ENCODE measurements around the gene HACD2. TPM values are rescaled to one million over a fixed set of nuclear protein-coding genes. Genes with fewer than 3 reads are reported as not detected.

The HACD2 gene
- total RNA-seq, 1 donor from 2014 or later = 23.5 TPM

DNA sequence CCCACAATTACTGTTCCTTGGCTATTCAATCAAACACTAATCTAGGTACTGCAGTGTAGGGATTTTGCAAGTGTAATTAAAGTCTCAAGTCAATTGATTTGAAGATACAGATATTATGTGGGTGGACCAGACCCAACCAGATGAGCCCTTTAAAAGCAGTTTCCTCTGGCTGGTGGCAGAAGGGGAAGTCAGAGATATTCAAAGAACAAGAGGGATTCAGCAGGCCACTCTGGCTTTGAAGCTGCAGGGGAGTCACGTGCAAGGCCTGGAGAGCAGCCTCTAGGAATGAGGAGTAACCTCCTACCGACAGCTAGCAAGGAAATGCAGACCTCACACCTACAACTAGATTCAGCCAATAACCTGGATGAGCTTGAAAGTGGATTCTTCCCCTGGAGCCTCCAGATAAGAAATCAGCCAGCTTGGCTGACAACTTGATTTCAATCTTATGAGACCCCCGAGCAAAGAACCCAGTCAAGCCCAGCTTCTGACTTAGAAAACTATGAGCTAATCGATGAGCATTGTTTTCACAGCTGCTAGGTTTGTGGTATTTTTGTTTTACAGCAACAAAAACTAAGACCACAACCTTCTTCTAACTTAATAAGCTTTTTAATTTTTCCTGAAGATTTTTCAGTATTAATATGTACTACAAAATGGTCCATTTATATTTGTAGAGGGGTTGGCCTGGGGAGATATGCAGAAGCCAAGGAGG is 13.4 kb downstream of the HACD2 start:
- DNase-seq = no peak

DNA sequence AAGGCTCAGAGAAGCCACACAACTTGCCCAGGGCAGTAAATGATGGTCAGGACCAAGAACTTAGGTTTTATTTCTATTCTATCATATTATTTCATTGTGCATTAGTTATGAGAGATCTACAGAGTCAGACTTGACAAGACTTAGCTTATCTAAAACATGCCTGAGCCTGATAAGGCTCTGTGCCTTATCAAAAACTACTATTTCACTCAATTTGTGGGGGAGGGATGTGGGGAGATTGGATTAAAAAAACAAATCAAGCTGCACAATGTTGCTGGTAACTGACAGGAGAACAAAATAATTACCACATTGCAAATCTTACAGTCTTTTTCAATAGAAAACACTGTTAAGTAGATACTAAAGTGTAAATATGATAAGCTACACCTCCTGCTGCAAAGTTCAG is 16.0 kb downstream of the HACD2 start:
- DNase-seq = no peak

DNA sequence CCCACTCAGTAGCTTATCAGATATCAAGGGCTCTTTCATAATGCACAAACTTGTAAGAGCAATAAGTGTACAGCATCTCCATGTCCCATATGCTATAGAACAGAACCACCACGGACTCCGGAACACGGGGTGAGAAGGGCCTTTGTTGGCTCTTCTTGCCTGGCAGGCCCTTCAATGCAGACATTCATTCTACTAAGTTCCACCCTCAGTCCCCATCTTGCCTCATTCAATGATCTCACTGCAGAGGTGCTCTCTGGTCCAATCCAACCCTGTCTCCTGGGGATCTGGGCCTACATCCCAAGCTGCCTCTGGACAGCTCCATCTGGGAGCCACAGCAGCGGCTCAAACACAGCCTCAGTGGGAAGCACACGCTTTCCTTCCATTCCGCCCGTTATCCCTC is 16.8 kb downstream of the HACD2 start:
- DNase-seq = no peak

DNA sequence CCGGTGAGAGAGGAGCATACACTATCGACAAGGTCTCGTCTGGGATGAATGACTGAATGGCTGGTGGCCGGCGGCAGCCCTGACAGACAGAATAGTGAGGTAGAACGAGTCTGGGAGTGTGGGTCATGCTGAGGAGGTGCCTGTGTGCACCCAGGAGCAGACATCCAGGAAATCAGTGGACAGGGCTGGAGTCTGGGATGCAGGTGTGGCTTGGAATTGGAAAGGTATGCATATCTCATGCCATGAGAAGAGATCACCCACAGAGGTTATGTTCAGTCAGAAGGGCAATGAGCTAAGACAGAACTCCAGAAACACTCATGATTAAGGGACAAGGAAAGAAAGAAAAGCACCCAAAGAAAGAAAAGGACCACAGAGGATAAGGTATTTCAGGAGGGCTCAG is 20.8 kb downstream of the HACD2 start:
- DNase-seq = no peak

DNA sequence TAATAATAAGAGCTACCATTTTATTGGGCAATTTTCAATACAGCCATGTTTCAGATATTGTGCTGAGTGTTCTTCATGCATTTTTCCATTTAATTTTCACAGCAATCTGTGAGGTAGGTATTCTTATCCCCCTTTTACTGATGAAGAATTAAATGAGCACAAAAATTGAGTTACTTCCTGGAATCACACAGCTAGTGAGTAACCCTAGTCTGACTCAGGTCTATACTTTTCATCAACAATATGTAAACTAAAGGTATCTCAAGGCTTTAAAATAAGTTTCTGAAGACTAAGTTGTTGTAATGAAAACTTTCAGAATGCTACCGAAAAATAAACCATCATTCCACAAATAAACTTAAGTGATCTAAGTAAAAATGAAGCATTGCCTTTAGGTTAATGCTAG is 22.3 kb downstream of the HACD2 start:
- no peak for DNase-seq

DNA sequence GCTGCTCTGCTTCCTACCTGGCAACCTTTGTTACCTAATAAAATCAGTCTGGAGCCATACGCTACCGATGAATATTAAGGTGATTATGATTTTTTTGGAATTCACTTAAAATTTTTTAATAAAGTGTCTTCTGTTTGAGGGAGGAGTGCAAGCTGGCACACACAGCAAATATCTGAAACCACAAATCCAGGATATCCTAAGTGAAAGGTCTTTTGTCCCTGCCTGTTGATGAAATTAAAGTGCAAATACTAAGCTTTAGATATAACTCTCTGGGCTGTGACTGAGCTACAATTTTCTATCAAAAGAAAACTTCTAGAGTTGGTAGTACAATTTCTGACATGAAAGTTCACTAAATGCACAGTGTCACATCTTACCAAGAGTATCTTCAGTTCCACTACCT is 23.7 kb downstream of the HACD2 start:
- DNase-seq = no peak

DNA sequence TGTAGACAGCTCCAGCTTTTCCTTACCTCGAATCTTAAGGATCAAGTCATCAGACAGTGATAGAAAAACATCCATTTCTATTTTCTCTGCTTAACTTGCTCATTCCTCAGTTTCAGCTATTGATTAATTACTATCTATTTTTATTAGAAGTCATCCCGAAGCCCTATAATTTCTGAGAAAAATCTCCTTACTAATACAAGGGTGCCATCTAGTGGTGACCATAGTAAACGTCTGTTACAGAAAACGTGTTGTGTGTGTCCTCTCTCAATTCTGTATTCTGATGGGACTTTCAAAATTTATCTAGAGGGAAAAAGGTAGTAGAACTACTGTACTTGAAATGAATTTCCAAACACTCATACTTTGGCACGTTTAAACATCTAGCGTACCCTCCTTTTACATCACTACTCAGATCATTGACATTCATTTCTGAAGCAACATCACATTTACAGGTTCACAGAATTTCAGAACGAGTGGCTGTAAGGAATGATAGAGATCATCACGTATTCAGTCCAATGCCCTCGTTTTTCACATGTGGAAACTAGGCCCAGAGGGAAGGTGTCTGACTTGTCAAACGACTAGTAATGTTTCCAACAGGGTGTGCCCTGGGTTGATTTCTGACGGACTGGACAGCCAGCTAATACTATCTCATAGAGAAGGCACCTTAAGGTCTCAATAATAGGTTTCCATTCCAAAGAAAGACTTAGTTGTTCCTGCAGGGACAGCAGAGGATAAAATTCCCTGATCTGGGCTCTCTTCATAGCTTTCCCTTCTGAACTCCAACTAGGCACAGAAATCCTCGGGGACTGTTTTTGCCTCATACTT is 25.6 kb downstream of the HACD2 start:
- peak; percentile 83 for DNase-seq

DNA sequence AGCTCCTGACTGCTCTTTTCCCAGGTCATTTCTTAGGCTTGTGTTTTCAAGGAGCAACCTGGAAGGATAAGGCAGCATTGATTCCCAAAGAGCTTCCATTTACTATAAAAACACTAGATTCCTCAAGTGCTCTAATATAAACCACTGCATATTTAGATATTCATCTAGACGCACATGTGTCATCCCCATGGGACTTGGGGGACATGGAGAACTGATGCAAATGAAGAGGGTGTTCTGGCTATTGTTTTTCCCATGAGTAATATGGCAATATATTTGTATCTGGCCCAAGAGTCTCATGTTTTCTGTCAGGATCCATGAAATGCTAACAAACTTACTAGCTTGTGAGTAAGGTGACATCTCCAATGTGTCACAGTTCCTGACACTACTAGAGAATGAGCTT is 31.3 kb downstream of the HACD2 start:
- no peak for DNase-seq

DNA sequence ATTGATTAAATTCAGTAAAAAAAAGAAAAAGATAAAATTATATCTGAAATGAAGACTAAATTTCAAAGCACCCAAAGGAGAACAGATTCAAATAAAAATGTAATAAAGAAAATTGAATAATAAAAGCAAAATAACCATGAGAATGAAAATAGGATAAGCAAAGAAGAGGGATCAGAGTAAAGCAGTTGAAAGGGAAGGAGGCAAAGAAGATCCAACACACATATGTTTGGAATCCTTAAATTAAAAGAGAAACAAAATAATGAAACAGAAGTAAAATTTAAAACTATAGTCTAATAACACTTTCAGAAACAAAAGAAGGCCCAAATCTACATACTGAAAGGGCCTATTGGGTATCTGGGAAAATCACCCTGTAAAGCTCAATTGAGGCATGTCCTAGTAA is 32.1 kb downstream of the HACD2 start:
- DNase-seq = no peak

DNA sequence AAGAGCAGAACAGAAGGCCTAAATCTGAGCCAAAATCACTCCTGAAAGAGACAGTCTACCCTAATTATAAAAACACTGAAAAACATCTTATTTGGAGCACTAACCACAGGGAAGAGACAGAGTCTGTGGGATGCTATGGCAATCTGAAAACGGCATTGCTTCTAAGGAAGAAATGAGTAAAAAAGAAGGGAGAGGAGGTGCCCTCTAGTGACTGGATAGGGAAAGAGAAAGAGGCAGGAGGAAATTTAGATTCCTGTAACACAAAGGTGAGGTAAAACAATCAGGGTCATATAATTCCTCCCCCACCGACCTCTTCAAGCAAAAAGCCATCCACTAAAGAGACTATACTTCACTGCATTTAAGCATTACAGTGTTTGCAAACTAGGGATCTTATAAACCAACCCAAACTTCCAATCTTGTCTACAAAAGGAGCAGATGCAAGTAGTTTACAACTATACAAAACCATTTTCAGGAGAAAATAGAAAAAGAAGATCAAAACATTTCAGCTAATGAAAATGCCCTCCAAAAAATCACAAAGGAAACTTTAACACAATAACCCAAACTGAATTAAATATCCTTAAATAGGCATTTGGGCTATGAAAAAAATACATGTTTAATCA is 32.6 kb downstream of the HACD2 start:
- no peak for DNase-seq

DNA sequence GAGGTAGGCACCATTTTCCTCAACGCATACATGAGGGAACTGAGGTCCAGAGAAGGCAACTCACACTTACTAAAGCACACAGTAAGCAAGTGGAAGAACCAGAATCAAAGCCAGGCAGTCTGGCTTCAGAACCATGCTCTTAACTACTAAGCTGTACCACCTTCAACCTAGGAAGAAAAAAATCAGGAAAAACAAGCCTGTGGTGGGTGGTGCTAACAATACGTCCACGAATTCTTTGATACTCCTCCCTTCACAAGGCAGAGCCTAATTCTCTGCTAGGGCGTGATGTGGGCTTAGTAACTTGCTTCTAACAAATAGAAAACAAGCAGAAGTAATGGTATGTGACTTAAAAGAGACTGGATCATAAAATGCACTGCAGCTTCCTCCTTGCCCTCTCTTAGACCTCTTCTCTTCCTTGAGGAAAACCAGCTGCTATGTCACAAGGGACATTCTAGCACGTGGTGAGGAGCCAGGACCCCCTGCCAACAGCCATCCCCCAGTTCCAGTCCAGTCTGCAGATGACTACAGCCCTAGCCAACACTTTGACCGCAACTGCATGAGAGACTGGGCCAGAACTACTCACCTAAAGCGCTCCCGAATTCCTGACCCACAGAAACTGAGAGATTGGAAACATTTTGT is 36.9 kb downstream of the HACD2 start:
- DNase-seq = peak; percentile 32

DNA sequence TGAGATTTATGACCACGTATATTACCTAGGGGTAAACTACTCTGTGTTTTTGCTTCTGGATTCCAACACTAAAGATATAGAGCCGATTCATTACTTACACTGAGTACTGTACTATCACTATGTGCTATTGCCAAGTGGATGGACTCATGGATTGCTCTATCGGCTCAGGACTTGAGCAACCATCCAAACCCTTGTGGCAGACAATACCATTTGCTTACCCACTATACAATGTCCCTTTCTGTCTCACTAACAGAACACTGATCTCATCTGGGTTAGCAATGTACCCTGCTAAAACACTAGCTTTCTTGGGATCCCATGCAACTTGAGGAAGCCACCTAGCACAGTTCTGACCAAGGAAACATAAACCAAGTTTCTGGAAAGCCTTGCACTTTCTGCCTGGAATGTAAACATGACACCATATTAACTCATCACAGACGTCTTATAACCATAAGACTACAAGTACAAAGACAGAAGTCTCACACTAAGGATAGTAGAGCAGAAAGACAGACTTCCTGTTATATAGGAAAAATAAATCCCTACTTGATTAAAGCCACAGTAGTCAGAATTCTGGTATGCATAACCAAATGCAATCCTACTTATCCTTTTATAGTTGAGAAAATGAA is 38.6 kb downstream of the HACD2 start:
- no peak for DNase-seq

DNA sequence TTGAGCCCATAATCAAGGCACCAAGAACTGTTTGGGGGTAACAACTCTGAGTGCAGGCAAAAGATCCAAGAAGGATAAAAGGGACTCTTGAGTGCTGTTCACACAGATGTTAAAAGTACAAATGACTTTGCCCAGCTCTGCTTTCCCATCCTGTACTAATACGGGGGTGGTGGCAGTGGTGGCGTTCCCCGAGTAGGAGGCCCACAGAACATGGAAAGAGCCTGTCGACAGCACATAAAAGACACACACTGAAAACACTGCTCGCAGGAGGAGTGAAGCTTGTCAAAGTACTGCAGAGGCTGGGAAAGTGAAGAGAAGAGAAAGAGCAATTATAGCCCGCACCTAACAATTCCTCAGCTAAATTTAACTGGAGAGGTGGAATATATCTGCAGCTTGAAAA is 40.9 kb downstream of the HACD2 start:
- no peak for DNase-seq

DNA sequence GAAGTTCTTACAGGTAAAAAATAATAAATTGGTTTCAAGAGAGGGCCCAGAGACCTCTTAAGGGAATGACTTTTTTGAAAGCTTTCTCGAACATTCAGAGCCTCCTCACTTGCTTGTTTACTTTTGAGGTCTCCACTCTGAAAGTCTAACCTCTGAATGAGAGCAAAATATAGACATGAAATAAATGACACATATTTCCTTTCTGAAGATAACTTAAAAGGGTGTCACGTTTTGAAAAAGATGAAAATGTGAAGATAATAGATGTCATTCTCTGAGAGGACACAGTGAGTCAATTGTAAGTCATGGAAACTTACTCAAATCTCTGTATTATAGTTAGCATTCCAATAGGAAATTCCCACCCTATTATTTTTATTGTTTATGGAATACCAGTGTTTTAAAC is 44.6 kb downstream of the HACD2 start:
- no peak for DNase-seq

DNA sequence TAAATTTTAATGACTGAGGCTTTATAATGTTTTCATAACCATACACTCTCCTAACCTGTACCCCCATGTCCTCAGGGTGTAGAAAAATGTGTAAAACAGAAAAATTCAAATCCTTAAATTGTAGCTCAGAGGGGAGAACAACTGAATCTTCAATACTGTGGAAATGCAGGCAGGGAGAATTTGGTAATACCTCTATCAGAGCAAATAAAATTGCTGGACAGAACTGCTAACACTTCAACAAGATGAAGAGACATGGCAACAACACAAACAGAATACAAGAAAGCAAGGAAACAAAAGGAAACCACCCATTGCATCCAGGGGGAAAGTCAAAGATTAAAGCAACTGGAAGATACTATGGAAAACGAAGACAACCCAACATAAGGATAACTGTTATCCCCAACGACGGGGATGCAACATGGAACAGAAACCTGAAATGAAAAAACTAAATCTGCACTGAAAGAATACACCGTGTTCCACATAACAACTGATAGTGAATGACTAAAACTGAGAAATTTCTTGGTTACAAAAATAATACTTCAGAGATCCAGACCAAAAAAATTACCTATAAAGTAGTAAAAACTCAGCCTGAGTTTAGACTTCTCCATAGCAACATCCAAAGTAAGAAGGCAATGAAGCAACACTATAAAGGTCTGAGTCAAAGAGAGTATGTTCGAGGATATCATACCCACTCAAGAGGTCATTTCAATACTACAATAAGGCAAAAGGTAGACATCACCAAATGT is 48.5 kb downstream of the HACD2 start:
- DNase-seq = no peak

DNA sequence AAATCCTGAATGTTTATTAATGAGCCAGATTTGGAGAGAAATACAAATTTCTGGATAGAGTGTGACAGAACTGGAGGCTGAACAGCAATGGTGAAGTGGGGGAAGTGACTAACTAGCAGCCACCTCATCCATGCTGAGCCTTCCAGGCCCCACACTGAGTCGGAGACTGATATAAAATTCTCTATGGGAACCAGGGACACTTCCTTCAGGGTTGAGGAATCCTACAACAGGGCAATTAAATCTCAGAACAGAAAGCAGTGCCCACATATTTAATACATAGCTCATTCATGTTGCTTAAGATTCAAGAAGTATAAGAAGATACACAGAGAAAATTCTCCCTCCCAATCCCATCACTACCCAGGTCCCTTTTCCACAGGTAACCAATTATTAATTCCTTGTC is 49.3 kb downstream of the HACD2 start:
- no peak for DNase-seq

DNA sequence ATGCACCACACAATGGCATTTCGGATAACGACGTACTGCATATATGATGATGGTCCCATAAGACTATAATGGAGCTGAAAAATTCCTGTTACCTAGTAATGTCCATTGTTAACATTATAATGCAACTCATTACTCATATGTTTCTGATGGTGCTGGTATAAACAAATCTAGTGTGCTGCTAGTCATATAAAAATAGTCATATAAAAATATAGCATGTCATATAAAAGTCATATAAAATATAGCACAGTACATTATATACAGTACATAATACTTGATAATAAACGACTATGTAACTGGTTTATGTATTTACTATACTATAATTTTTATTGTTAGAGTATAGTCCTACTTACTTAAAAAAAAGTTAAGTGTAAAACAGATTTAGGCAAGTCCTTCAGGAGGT is 50.6 kb downstream of the HACD2 start:
- DNase-seq = no peak

DNA sequence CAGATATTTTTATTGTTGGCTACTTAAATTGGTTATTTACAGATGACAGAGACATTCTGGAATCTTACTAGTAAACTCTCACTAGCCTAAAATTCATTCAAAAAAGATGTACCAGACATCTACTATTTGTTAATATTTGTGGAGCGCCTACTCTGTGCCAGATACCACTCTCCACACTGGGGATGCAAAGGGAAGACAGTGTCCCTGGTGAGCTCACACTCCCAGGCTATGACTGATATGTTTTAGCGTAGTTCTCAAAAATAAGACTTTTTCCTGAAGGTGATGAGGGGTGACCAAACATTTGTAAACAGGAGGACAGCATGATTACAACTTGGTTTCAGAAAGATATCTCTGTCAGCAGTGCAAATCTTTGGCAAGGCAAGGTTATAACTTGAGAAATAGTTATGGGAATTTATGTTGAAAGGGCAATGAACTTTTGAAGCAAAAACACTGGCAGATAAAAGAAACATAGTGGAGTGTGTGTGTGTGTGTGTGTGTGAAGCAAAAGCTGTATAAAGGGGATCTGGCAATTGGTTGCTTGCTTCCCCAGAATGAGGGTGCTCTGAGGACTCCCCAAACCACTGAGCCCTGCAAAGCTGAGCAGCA is 51.2 kb downstream of the HACD2 start:
- no peak for DNase-seq

DNA sequence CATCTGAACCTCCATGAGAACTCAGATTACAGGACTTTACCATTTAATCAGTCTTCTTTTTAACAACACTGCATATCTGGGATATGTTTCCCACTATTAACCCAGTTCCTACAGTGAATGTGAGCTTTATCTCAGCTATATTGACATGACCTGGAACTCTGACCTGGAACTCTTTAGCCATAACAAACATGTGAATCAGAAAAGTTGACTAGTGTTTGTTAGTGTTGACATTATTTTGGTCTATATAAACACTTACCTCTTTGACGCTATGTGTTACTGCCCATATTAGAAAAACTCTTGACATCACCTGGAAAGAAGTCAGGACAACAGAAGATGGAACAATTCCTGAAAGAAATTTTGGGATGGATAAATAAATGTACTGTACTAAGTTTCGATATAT is 56.7 kb downstream of the HACD2 start:
- DNase-seq = no peak

DNA sequence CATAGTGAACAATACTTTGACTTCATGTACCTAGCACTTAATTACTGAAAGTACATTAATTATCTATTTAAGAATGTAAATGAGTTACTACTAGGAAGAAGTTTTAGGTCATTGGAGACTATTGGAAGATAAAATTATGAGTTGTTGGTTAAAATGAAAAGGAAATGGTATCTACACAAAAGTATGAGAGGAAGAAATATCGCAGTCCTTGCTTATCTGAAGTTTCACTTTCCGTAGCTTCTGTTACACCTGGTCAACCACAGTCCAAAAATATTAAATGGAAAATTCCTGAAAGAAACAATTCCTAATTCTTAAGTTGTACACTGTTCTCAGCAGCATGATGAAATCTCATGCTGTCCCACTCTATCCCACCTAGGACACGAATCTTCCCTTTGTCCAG is 57.8 kb downstream of the HACD2 start:
- no peak for DNase-seq

DNA sequence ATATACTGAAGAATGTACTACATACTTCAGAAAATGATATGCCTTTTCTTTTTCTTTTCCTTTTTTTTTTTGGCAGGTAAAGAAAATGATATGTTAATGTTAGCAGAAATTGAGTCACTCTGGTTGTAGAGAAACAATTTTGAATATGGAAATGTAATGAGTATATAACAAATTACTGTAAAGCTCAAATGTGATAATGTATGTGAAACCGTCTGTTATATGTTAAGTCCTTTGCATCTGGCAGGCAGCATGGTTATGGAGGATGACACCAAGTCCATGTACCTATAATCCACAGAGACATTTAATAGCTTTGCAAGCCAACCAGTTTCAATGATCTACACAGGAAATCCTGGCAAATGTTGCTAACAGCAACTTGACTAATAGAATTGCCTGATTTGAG is 58.4 kb downstream of the HACD2 start:
- no peak for DNase-seq
